Measurements from ENCODE around the gene PPCDC.

GRCh38 chr15:74978503-74978902 lies 44.9 kb upstream of the PPCDC start:
- TF ChIP-seq CTCF (IDR thresholded peaks at IDR 0.05) (no peak), POLR2A (IDR thresholded peaks at IDR 0.05) (no peak)

All from esophagus squamous epithelium (tissue), 4 donors.